SJSA1 (cell line): Measurements from ENCODE around the gene MORC1. TPM values are rescaled to one million over a fixed set of nuclear protein-coding genes. Genes with fewer than 3 reads are reported as not detected.
A peak's percentile ranks its signal among the peaks of the same experiment; 100 is the strongest.
"Not testable (repeated sequence)": the region's sequence is repeated elsewhere in the genome, so short reads cannot be mapped to it uniquely, and the experiment has no call there.

ENCODE experiments used
- DNase-seq, 2 experiments: peaks; one replicate each; pipeline ENCODE4 v3.0.0-alpha.2; 2015 to 2020; ENCODE audit warnings: low spot score in 2 of 2, low read depth in 1 of 2
- H3K27ac ChIP-seq: fragments of 250-450 bp; sonication (Bioruptor Pico); 2 replicates; pipeline ENCODE4 v1.5.1; 2020; ENCODE audit warnings: mild to moderate bottlenecking, moderate library complexity
- H3K27me3 ChIP-seq: fragments of 250-450 bp; sonication (Bioruptor Pico); replicated peaks from 2 replicates; pipeline ENCODE4 v1.5.1; 2020; ENCODE audit warnings: mild to moderate bottlenecking, moderate library complexity
- H3K36me3 ChIP-seq: fragments of 250-450 bp; sonication (Bioruptor Pico); 2 replicates; pipeline ENCODE4 v1.5.1; 2020; ENCODE audit warnings: mild to moderate bottlenecking
- H3K4me1 ChIP-seq: fragments of 250-450 bp; sonication (Bioruptor Pico); replicated peaks from 2 replicates; pipeline ENCODE4 v1.6.1; 2021; ENCODE audit warnings: mild to moderate bottlenecking
- H3K4me3 ChIP-seq: fragments of 250-450 bp; sonication (Bioruptor Pico); 2 replicates; pipeline ENCODE4 v1.5.1; 2020; ENCODE audit warnings: mild to moderate bottlenecking
- H3K9me3 ChIP-seq: fragments of 250-450 bp; sonication (Bioruptor Pico); replicated peaks from 2 replicates; pipeline ENCODE4 v1.5.1; 2020; ENCODE audit warnings: mild to moderate bottlenecking
- total RNA-seq: library from RNA; depleted of rRNA; stranded (reverse); fragments of >200 nt; shearing (Covaris generic); gene quantifications from 2 replicates; pipeline ENCODE4 v1.2.3, GENCODE V29; 2014

MORC1 gene
- total RNA-seq, 1 experiment from 2014 or later: not detected

DNA sequence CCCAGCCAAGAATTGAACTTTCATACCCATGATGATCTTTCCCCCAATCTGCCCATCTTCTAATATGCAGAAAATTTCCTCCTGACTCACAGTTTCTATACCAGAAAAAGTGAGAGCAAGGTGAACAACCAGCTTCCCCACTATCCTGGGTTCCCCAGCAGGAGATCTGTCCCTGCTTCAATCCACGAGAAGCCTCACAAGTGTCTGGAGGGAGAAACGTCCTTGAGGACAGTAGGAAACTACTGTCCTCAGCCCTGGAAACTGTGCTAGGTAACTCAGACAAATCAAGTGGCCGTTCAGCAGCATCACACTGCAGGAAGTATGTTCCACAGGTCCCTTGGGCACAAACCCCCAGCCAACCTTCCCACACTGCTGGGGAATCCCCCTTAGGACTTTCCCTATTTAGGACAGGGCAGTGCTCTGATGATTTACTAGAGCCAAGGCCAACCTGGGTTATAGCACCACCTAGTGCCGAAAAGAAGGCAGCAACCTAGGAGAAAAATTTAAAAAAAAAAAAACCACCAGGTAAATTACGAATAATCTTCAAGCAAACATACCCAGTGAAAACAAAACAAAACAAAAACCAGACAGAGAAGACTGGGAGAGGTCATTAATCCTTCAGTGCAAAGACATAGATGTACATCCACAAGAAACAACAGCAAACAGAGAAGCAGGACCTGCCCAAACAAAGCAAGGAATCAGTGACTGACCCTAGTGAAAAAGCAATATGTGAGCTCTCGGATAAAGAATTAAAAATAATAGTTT, 36.0 kb downstream of the MORC1 start:
- Histone ChIP-seq H3K4me3 (no peak overlapping the region), H3K4me1 (no peaks in the 10 kb centered on the region), H3K36me3 (no peaks in the 10 kb centered on the region), H3K9me3 (no peaks in the 10 kb centered on the region), H3K27me3 (no peaks in the 10 kb centered on the region), H3K27ac (no peak overlapping the region)
- DNase-seq: peak in 1 of 2 experiments; percentile 10

DNA sequence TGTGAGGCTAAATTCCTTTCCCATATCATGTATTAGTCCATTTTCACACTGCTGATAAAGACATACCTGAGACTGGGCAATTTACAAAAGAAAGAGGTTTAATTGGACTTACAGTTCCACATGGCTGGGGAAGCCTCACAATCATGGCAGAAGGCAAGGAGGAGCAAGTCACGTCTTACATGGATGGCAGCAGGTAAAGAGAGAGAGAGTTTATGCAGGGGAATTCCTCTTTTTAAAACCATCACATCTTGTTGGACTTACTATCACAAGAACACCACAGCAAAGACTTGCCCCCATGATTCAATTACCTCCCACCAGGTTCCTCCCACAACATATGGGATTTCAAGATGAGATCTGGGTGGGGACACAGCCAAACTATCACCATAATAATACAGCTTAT, 37.8 kb downstream of the MORC1 start:
- not testable (repeated sequence) for H3K4me1 ChIP-seq

DNA sequence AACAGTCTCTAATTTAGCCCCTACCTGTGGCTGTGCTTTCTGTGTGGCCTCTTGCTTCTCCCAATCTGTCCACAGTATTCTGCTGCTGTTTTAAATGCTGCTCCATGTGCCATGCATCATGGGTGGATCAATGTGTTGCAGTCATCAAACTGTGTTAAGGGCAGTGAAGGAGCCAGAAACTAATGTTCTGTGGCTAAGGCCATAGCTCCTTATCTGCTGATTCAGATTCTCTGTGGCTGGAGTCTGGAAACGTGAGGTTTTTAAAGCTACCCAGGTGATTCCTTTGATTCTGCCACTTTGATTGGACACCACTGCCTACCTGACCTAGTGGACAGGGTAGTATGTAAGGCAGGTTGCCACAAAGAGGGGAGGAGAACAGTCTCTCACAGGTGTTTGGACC, 44.8 kb downstream of the MORC1 start:
- H3K27me3 ChIP-seq: no peaks in the 10 kb centered on the region
- H3K9me3 ChIP-seq: no peaks in the 10 kb centered on the region
- no peaks in the 10 kb centered on the region for H3K36me3 ChIP-seq
- H3K27ac ChIP-seq: no peak overlapping the region
- no peak for DNase-seq
- H3K4me3 ChIP-seq: no peak overlapping the region
- H3K4me1 ChIP-seq: no peaks in the 10 kb centered on the region

More for the DNA sequence above, 37.8 kb downstream of the MORC1 start:
- H3K36me3 ChIP-seq, H3K4me3 ChIP-seq, H3K27ac ChIP-seq, H3K9me3 ChIP-seq, DNase-seq, H3K27me3 ChIP-seq: not testable (repeated sequence)

DNA sequence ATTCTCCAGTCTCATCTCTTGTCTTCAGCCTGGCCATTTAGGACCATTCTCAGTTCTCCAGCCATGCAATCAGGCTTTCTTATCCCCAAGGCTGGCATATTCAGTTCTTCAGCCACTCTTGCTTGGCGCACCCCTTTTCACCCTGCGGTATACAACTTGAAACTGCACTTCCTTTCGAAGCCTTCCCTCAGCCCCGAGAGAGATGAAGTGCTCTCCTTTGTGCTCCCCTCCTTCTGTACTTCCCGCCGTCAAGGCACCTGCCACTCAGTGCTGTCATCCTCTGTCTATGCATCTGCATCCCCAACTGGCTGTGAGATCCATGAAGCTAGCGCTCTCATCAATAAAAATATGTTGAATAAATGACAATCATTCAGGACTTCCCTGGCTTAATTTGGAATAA, 45.7 kb downstream of the MORC1 start:
- Histone ChIP-seq H3K4me1 (no peaks in the 10 kb centered on the region), H3K27me3 (no peaks in the 10 kb centered on the region), H3K9me3 (no peaks in the 10 kb centered on the region), H3K27ac (no peak overlapping the region), H3K36me3 (no peaks in the 10 kb centered on the region), H3K4me3 (no peak overlapping the region)
- DNase-seq: no peak

DNA sequence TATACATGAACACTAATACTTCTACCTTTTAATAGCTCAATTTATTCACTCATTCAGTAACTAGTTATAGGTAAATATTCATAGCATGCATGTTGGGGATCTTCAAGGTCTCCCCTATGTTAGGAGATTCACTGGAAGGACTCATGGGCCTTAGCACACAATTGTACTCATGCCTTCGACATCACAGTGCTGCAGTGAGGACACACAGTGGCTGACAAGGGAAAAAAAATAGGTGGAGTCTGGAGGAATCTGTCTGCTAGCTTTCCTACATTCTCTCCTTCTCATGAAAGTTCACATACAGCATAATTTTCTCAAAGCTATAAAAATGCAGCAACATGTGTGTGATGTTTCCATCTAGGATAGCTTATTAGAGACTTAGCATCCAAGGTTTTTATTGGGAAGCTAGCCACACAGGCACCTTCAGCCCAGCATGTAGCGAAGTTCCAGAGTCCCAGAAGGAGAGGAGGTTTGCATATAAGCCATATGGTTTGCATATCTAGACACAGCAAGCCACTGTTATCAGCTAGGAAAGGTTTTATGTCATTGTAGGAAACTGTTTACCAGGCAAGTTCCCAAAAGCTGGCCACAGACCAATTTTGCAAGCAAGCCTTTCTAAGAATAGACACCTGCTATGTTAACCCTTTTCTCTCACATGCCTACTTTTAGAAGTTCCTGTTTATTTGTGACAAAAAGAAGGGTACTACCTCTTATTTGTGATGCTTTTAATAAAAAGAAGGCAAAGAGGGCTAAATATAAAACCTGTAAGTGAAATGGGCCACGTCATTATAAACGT, 46.4 kb downstream of the MORC1 start:
- Histone ChIP-seq H3K4me1 (no peaks in the 10 kb centered on the region), H3K27ac (no peak overlapping the region), H3K9me3 (no peaks in the 10 kb centered on the region), H3K27me3 (no peaks in the 10 kb centered on the region), H3K4me3 (no peak overlapping the region), H3K36me3 (no peaks in the 10 kb centered on the region)
- DNase-seq: no peak

DNA sequence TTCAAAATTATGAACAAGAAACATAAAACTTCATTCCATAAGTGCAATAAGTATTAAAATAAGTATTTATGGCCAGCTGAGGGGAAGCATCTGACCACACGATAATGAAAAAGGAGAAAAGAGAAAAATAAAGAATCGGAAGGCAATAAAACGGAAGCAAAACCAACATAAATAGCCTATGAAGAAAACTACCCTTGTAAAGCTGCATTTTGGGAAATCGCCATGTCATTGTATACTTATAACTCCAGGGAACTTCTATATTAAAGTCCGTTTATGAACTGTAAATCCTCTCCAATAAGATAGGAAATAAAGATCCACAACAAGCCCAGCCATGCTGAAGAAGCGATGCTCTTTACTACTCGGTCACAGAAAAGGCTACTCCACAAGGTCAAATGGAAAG, 47.7 kb downstream of the MORC1 start:
- no peaks in the 10 kb centered on the region for H3K36me3 ChIP-seq
- no peaks in the 10 kb centered on the region for H3K4me1 ChIP-seq
- H3K4me3 ChIP-seq: no peak overlapping the region
- no peak for DNase-seq
- H3K27me3 ChIP-seq: no peaks in the 10 kb centered on the region
- H3K9me3 ChIP-seq: no peaks in the 10 kb centered on the region
- H3K27ac ChIP-seq: no peak overlapping the region

DNA sequence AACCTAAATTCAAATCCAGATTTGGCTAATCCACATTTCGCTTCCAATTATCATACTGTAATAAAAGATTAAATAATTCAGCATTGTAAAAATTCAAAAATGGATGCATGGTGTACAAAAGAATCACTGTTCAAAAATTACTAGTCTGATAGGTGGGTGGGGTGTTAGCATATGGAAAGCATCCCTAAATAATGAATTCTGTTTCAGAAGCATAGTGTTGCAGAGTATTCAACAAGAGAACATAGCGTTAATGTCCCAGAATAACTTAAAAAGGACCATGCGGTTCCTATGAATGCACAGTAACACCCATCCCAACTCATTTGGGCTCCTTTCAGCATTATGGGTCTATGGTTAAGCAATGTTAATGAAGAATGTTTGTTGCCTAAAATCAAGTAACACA, 51.1 kb downstream of the MORC1 start:
- Histone ChIP-seq H3K27ac (no peak overlapping the region), H3K27me3 (no peaks in the 10 kb centered on the region), H3K36me3 (no peaks in the 10 kb centered on the region), H3K4me3 (no peak overlapping the region), H3K4me1 (no peaks in the 10 kb centered on the region), H3K9me3 (no peaks in the 10 kb centered on the region)
- DNase-seq: no peak

DNA sequence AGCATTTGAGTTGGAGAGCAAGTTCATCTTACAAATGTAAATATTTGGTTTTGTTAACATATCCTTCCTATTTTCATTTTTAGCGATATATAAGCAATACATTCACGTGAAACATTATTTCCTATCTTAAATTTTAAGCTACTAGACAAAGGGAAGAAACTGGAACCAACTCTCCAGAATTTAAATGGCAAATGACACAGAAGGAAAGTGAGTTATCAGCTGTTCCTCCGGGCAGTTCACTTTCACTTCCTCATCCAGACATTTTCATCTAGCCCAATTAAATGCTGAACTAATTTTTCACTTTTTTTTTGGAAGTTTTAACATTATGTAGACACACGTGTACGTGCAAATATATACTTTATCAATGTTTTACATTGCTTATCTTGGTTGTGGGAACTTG, 58.7 kb downstream of the MORC1 start:
- no peaks in the 10 kb centered on the region for H3K9me3 ChIP-seq

DNA sequence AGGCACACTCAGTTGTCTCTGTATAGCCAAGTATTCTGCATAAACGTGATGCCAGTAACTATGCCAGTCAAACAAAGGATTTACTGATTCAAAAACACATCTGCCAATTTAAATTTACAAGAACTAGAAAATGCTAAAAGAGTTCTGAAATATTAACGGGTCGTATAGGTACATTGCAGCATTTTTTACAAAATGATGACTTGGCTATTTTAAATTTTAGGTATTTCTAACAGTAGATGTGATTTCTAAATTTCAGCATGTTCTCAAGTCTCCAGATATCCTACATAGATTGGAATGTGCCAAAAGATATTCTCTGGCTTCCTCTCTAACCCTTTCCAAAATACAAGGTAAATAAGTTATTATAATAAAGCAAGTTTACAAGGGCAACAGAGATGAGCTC, 60.3 kb downstream of the MORC1 start:
- H3K4me3 ChIP-seq: no peak overlapping the region
- no peaks in the 10 kb centered on the region for H3K27me3 ChIP-seq
- H3K36me3 ChIP-seq: no peaks in the 10 kb centered on the region
- no peaks in the 10 kb centered on the region for H3K9me3 ChIP-seq
- H3K4me1 ChIP-seq: no peaks in the 10 kb centered on the region
- no peak overlapping the region for H3K27ac ChIP-seq
- DNase-seq: no peak

More for the DNA sequence above, 58.7 kb downstream of the MORC1 start:
- no peak overlapping the region for H3K27ac ChIP-seq
- DNase-seq: no peak
- H3K4me1 ChIP-seq: no peaks in the 10 kb centered on the region
- no peaks in the 10 kb centered on the region for H3K27me3 ChIP-seq
- no peaks in the 10 kb centered on the region for H3K36me3 ChIP-seq
- H3K4me3 ChIP-seq: no peak overlapping the region

DNA sequence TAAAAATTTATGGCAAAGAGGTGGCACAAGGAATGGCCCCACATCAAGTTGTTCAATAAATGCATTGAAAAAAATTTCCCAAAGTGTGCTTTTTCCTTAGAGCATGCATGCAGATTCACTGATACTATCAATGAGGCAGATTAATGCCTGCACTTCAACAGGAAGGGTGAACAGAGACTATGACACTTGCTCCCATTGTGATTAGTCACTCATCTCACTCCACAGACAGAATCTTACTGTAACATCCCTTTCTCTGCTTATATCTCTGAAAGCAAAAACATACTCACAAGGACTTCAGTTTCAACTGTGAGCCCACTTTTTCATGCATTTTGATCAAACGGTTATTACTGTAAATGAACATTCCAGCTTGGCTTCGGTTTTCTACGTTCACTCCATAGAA, 60.9 kb downstream of the MORC1 start:
- Histone ChIP-seq H3K36me3 (no peaks in the 10 kb centered on the region), H3K9me3 (no peaks in the 10 kb centered on the region), H3K4me3 (no peak overlapping the region), H3K27me3 (no peaks in the 10 kb centered on the region), H3K27ac (no peak overlapping the region), H3K4me1 (no peaks in the 10 kb centered on the region)
- DNase-seq: no peak

DNA sequence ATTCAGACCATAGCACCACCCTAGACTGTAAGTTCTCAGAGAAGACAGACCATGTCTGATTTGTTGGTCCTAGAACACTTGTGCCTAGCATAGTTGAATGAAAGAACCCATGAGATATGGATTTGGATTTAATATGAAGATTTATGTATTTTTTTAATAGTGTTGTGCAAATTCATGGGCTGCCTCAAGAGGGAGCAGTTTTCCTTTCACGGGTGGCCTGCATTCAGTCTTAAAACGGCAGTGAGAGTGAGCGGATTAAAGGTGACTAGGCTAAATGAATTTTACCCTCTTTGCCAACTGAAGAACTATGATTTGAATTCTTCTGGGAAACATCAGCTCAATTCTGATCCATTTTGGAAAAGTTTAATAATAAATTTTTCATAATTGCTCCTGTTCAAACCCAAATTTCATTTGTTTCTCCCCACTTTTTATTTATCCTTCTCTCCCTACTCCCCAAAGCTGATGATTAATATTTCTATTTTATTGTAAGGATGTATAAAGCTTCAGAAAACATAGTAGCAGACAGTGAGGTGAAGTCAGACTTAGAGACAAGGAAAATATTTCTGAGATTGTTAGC, 67.3 kb downstream of the MORC1 start:
- H3K9me3 ChIP-seq: no peaks in the 10 kb centered on the region
- H3K4me1 ChIP-seq: no peaks in the 10 kb centered on the region
- no peaks in the 10 kb centered on the region for H3K27me3 ChIP-seq
- no peak overlapping the region for H3K4me3 ChIP-seq
- H3K36me3 ChIP-seq: no peaks in the 10 kb centered on the region
- H3K27ac ChIP-seq: no peak overlapping the region
- no peak for DNase-seq

DNA sequence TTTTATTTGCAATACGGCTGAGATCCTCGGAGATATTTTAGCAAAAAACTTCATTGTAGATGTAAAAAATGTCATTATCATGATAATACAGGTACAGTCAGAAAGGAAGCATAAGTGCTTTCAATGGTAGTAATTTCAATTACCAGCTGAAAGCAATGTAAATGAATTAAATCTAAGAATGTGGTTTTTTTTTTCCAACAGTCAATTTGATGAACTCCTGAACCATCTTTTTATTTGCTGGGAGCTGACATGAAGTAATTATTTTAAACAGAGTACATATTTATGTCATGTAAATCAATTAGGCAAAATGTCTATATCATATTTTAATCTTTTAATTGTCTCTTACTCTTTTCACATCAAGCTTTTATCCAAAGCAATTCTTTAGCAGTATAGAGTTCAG, 70.6 kb downstream of the MORC1 start:
- H3K27ac ChIP-seq: no peak overlapping the region
- no peaks in the 10 kb centered on the region for H3K4me1 ChIP-seq
- no peaks in the 10 kb centered on the region for H3K9me3 ChIP-seq
- H3K36me3 ChIP-seq: no peaks in the 10 kb centered on the region
- no peaks in the 10 kb centered on the region for H3K27me3 ChIP-seq
- DNase-seq: no peak
- H3K4me3 ChIP-seq: no peak overlapping the region

DNA sequence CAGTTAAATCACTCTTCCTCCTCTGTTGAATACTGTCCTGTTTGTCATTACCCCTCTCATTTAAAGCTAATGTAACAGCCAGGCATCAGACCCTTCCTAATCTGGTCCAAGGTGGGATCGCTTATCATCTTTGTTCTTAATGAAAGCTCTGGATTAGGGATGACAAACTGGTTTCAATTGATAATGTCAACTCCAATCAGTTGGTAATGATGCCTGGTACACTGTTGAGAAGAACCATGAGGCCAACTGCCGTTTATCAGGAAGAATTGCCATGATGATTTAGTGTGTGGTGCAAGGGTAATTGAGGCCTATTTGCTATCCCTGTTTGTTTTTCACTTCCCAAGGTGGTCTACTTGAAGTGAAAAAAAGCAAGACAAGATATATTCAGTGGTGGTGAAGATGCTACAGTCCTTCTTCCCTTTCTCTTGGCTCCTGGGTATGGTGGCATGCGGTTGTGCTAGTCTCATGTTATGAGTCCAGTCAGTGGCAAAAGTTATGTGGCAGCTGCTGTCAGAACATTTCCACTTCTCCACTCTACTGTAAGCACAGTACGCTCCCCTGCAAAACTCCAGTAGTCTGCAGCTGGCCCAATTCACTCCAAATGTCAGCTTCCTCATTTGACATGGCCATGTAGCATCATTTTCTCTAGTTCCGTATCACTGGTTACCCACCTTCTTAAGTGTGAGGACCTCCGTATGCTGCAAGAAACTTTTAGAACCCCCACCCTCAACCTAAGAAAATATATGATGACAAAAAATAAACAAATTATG, 72.5 kb downstream of the MORC1 start:
- Histone ChIP-seq H3K9me3 (no peaks in the 10 kb centered on the region), H3K4me1 (no peaks in the 10 kb centered on the region)
- no peak for DNase-seq

DNA sequence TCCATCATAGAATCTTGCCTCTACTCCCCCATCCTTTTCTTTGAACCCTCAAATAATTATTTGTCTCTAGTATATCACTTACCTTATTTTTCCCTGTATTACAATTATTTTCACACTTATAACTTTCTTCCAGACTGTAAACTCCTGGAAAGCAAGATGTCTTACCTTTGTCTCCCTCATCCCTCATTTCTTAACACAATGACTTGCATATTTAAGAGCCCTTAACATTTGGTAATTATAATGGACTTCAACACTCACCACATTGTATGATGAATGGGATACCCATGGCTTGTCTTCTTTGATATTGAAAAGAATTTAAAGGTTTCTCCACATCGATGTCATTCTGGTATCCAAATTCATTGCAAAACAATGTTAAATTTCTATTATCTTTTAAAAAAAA, 82.9 kb downstream of the MORC1 start:
- no peaks in the 10 kb centered on the region for H3K9me3 ChIP-seq
- no peaks in the 10 kb centered on the region for H3K4me1 ChIP-seq
- no peak overlapping the region for H3K27ac ChIP-seq
- H3K36me3 ChIP-seq: no peaks in the 10 kb centered on the region
- no peaks in the 10 kb centered on the region for H3K27me3 ChIP-seq
- no peak for DNase-seq
- no peak overlapping the region for H3K4me3 ChIP-seq

More for the DNA sequence above, 72.5 kb downstream of the MORC1 start:
- Histone ChIP-seq H3K27ac (no peak overlapping the region), H3K4me3 (no peak overlapping the region), H3K36me3 (no peaks in the 10 kb centered on the region), H3K27me3 (no peaks in the 10 kb centered on the region)
